Epithelial cell of proximal tubule (primary cell): ENCODE measurements around the gene TRIM23. TPM values are rescaled to one million over a fixed set of nuclear protein-coding genes. Genes with fewer than 3 reads are reported as not detected.

Experiments
- DNase-seq: peaks from one replicate; pipeline ENCODE4 v3.0.0-alpha.2; 2011; ENCODE audit warnings: low read depth
- H3K4me3 ChIP-seq: 2 replicates; pipeline ENCODE4 v1.5.1; 2011; ENCODE audit warnings: low read depth, mild to moderate bottlenecking, low read length
- CTCF ChIP-seq: conservative IDR thresholded peaks from 2 replicates; pipeline ENCODE4 v1.5.1; 2012; ENCODE audit warnings: low read depth, mild to moderate bottlenecking, low read length
- total RNA-seq: library from RNA; depleted of rRNA; stranded (reverse); fragments of >200 nt; gene quantifications from 2 replicates; pipeline ENCODE4 v1.2.3, GENCODE V29; 2015

TRIM23 gene
- total RNA-seq, 1 donor from 2014 or later = 6.3 TPM

GRCh38 chr5:65553941-65554340 is 70.2 kb downstream of the TRIM23 start:
- no peak for DNase-seq
- no peak overlapping the region for H3K4me3 ChIP-seq
- no peak for TF ChIP-seq CTCF

DNA sequence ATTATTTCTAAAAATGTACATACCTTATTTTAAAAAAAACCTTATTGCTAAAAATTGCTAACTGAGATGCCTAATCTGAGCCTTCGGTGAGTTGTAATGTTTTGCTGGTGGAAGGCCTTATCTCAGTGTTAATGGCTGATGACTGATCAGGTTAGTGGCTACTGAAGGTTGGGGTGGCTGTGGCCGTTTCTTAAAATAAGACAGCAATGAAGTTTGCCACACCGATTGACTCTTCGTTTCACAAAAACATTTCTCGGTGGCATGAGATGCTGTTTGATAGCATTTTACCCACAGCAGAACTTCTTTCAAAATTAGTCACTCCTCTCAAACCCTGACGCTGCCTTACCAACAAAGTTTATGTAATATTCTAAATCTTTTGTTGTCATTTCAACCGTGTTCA is 75.9 kb downstream of the TRIM23 start:
- no peak for TF ChIP-seq CTCF
- H3K4me3 ChIP-seq = no peak overlapping the region
- DNase-seq = no peak

DNA sequence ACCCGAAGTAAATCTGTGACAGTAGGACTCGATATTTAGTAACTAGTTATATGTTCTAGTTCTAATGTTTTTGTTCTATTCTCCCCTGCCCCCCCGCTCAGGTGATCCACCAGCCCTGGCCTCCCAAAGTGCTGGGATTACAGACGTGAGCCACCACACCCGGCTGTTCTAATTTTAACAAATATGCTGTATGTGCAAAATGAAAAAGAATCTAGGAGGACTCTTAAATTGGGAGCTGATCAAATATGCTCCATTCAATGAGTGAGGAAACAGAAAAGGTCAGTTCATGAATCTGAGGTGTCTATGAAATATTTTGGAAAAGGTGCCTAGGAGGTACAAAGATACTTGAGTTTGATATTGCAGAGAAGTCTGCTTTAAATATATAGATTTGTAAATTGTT is 78.0 kb downstream of the TRIM23 start:
- no peak overlapping the region for H3K4me3 ChIP-seq
- no peak for TF ChIP-seq CTCF
- no peak for DNase-seq

DNA sequence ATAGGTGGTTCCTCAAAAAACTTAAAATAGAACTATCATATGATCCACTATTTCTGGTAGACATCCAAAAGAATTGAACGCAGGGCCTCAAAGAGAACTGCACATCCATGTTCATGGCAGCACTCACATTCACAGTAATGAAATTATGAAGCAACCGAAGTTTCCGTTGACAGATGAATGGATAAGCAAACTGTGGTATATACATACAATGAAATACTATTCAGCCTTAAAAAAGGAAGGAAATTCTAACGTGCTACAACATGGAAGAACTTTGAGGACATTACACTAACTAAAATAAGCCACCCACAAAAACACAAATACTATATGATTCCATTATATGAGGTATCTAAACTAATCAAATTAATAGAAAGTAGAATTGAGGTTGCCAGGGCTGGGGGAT is 79.7 kb downstream of the TRIM23 start:
- no peak for DNase-seq
- no peak overlapping the region for H3K4me3 ChIP-seq
- TF ChIP-seq CTCF = no peak

DNA sequence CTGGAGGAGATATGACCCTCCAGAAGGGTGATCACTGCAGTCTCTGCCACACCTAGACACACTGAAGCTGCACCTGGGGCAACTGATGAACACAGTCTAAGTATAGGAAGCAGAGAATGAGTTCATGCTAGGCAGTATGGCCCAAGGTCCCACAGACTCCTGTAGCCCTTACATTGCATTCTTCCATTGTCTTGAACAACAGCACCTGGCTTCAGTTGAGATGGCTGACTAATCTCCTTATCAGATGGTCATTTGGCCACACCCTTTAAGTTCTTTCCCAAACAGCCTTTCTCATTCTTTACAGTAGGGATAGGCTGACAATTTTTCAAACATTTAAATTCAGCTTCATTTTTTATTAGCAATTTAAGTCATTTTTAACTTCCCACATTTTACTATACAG is 84.3 kb downstream of the TRIM23 start:
- TF ChIP-seq CTCF = no peak
- no peak for DNase-seq

More for the DNA sequence above, 84.3 kb downstream of the TRIM23 start:
- H3K4me3 ChIP-seq = no peak overlapping the region

Other genes with a start within 250 kb of the TRIM23 start
- gene ADAMTS6, start 142.4 kb downstream of the TRIM23 start, total RNA-seq = 3.5 and 12.1 TPM in 2 replicates
- 23.6 and 31.8 TPM in 2 replicates for gene CENPK, start 61.2 kb downstream of the TRIM23 start, total RNA-seq
- gene PPWD1, start 61.0 kb downstream of the TRIM23 start, total RNA-seq = 18.7 and 20.6 TPM in 2 replicates
- gene SHLD3, start 694 bp upstream of the TRIM23 start, total RNA-seq = 1.8 and 2.0 TPM in 2 replicates
- gene TRAPPC13, start 694 bp upstream of the TRIM23 start, total RNA-seq = 9.2 and 18.3 TPM in 2 replicates
- 5.1 and 9.5 TPM in 2 replicates for gene SGTB, start 97.8 kb upstream of the TRIM23 start, total RNA-seq
- 25.8 and 49.7 TPM in 2 replicates for gene NLN, start 97.9 kb upstream of the TRIM23 start, total RNA-seq